Measurements from ENCODE around the gene RNASEL. TPM values are rescaled to one million over a fixed set of nuclear protein-coding genes. Genes with fewer than 3 reads are reported as not detected.

The RNASEL gene
- total RNA-seq, 1 experiment from 2014 or later, result 2.9 TPM

- no peaks in the 10 kb centered on the region for H3K27me3 ChIP-seq (replicated peaks; ENCODE audit: control insufficient read depth, insufficient read depth, low read length)
- no peaks in the 10 kb centered on the region for H3K27me3 Mint-ChIP-seq (ENCODE audit: insufficient read depth, unreplicated experiment)
- intact Hi-C loops (cut with micrococcal nuclease; ENCODE audit: unreplicated experiment), result no loop called here
- H3K9me3 Mint-ChIP-seq (ENCODE audit: unreplicated experiment), result no peaks in the 10 kb centered on the region
- no peak overlapping the region for H3K4me3 ChIP-seq (ENCODE audit: low read depth, low read length)
- no TSS peak for BruUV-seq (replicated peaks)
- DNase-seq, result no peak
- no peaks in the 10 kb centered on the region for H3K4me1 Mint-ChIP-seq (ENCODE audit: low read depth, unreplicated experiment)
- H3K36me3 Mint-ChIP-seq (ENCODE audit: insufficient read depth, unreplicated experiment), result no peaks in the 10 kb centered on the region
- CTCF ChIA-PET, result interaction anchor here (1.4 to 1.7 kb wide), 2 partner anchors 192 to 196 kb away, joined by 6 to 10 read pairs; no protein-coding TSS in a partner anchor
- no peaks in the 10 kb centered on the region for H3K4me1 ChIP-seq
- H3K36me3 ChIP-seq (ENCODE audit: control insufficient read depth, insufficient read depth, low read length), result no peaks in the 10 kb centered on the region
- peak overlapping the region; percentile 88 for H3K4me3 Mint-ChIP-seq (ENCODE audit: unreplicated experiment)
- POLR2A ChIA-PET, result interaction anchor here (1.2 kb wide), 1 partner anchor 164 kb away, joined by 3 read pairs; no protein-coding TSS in a partner anchor
- no peak overlapping the region for H3K27ac Mint-ChIP-seq (ENCODE audit: unreplicated experiment)
- no peaks in the 10 kb centered on the region for H3K9me3 ChIP-seq
- TF ChIP-seq, protein P1, sequence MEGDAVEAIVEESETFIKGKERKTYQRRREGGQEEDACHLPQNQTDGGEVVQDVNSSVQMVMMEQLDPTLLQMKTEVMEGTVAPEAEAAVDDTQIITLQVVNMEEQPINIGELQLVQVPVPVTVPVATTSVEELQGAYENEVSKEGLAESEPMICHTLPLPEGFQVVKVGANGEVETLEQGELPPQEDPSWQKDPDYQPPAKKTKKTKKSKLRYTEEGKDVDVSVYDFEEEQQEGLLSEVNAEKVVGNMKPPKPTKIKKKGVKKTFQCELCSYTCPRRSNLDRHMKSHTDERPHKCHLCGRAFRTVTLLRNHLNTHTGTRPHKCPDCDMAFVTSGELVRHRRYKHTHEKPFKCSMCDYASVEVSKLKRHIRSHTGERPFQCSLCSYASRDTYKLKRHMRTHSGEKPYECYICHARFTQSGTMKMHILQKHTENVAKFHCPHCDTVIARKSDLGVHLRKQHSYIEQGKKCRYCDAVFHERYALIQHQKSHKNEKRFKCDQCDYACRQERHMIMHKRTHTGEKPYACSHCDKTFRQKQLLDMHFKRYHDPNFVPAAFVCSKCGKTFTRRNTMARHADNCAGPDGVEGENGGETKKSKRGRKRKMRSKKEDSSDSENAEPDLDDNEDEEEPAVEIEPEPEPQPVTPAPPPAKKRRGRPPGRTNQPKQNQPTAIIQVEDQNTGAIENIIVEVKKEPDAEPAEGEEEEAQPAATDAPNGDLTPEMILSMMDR (IDR thresholded peaks at IDR 0.05; ENCODE audit: insufficient read depth in 1 of 2, low read depth in 1 of 2, low read length in 1 of 2, severe bottlenecking in 1 of 2, unreplicated experiment in 1 of 2), result no peak
These were observed 875 bp upstream of the RNASEL start for GRCh38 chr1:182589931-182590330.

DNA sequence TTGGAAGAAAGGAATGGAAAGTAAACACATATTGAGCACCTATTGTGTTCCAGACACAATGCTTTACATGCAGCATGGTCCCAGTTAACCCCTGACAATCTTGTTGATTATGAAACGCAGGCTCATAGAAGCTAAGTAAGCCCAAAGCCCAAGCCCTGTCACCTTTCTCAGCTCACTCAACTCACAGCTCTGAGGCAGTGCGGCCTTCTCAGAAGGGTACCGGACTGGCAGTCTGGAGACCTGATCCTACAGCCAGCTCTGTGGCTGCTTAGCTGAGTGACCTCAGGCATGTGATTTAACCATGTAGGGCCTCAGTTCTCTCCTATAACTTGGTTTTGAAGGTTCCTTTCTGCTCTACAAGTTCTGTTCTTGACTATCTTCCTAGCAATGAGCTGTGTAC, 464 bp upstream of the RNASEL start:
- Histone ChIP-seq H3K4me1 (no peaks in the 10 kb centered on the region), H3K36me3 (ENCODE audit: control insufficient read depth, insufficient read depth, low read length) (no peaks in the 10 kb centered on the region), H3K27me3 (replicated peaks; ENCODE audit: control insufficient read depth, insufficient read depth, low read length) (no peaks in the 10 kb centered on the region), H3K4me3 (ENCODE audit: low read depth, low read length) (no peak overlapping the region), H3K9me3 (no peaks in the 10 kb centered on the region)
- no peaks in the 10 kb centered on the region for H3K27me3 Mint-ChIP-seq (ENCODE audit: insufficient read depth, unreplicated experiment)
- ChIA-PET POLR2A (interaction anchor here (1.2 kb wide), 1 partner anchor 165 kb away, joined by 3 read pairs; no protein-coding TSS in a partner anchor), CTCF (interaction anchor here (0.9 to 1.9 kb wide), 5 partner anchors 9 to 197 kb away, joined by 3 to 10 read pairs (median 6); no protein-coding TSS in a partner anchor)
- no peaks in the 10 kb centered on the region for H3K4me1 Mint-ChIP-seq (ENCODE audit: low read depth, unreplicated experiment)
- no peak for DNase-seq
- no peaks in the 10 kb centered on the region for H3K36me3 Mint-ChIP-seq (ENCODE audit: insufficient read depth, unreplicated experiment)
- intact Hi-C loops (cut with micrococcal nuclease; ENCODE audit: unreplicated experiment), result no loop called here
- H3K9me3 Mint-ChIP-seq (ENCODE audit: unreplicated experiment), result no peaks in the 10 kb centered on the region
- peak overlapping the region; percentile 88 for H3K4me3 Mint-ChIP-seq (ENCODE audit: unreplicated experiment)
- no TSS peak for BruUV-seq (replicated peaks)
- TF ChIP-seq, protein P1 (IDR thresholded peaks at IDR 0.05; ENCODE audit: insufficient read depth in 1 of 2, low read depth in 1 of 2, low read length in 1 of 2, severe bottlenecking in 1 of 2, unreplicated experiment in 1 of 2), result no peak
- no peak overlapping the region for H3K27ac Mint-ChIP-seq (ENCODE audit: unreplicated experiment)

- H3K4me3 Mint-ChIP-seq (ENCODE audit: unreplicated experiment), result peak overlapping the region; percentile 88
- CTCF ChIA-PET, result interaction anchor here (0.9 to 1.9 kb wide), 4 partner anchors 11 to 506 kb away, joined by 3 to 10 read pairs (median 6); no protein-coding TSS in a partner anchor
- no TSS peak for BruUV-seq (replicated peaks)
- Histone ChIP-seq H3K9me3 (no peaks in the 10 kb centered on the region), H3K27me3 (replicated peaks; ENCODE audit: control insufficient read depth, insufficient read depth, low read length) (no peaks in the 10 kb centered on the region), H3K36me3 (ENCODE audit: control insufficient read depth, insufficient read depth, low read length) (no peaks in the 10 kb centered on the region), H3K4me3 (ENCODE audit: low read depth, low read length) (peak overlapping the region; percentile 41), H3K4me1 (no peaks in the 10 kb centered on the region)
- peak overlapping the region; percentile 85 for H3K27ac Mint-ChIP-seq (ENCODE audit: unreplicated experiment)
- no peaks in the 10 kb centered on the region for H3K4me1 Mint-ChIP-seq (ENCODE audit: low read depth, unreplicated experiment)
- DNase-seq, result no peak
- TF ChIP-seq, protein P1 (IDR thresholded peaks at IDR 0.05; ENCODE audit: insufficient read depth in 1 of 2, low read depth in 1 of 2, low read length in 1 of 2, severe bottlenecking in 1 of 2, unreplicated experiment in 1 of 2), result no peak
- H3K36me3 Mint-ChIP-seq (ENCODE audit: insufficient read depth, unreplicated experiment), result no peaks in the 10 kb centered on the region
- no peaks in the 10 kb centered on the region for H3K27me3 Mint-ChIP-seq (ENCODE audit: insufficient read depth, unreplicated experiment)
- POLR2A ChIA-PET, result no interaction called here
- intact Hi-C loops (cut with micrococcal nuclease; ENCODE audit: unreplicated experiment), result no loop called here
- H3K9me3 Mint-ChIP-seq (ENCODE audit: unreplicated experiment), result no peaks in the 10 kb centered on the region
These were observed 1.2 kb downstream of the RNASEL start for GRCh38 chr1:182587666-182588499.
